ENCODE measurements around the gene NLGN1. TPM values are rescaled to one million over a fixed set of nuclear protein-coding genes. Genes with fewer than 3 reads are reported as not detected.

Gene NLGN1
- total and polyA plus RNA-seq, 2 of the 8 experiments (the other 6 are each of a cell fraction or from before 2014, with no cell fraction given), result 7.8 to 14.8 TPM

DNA sequence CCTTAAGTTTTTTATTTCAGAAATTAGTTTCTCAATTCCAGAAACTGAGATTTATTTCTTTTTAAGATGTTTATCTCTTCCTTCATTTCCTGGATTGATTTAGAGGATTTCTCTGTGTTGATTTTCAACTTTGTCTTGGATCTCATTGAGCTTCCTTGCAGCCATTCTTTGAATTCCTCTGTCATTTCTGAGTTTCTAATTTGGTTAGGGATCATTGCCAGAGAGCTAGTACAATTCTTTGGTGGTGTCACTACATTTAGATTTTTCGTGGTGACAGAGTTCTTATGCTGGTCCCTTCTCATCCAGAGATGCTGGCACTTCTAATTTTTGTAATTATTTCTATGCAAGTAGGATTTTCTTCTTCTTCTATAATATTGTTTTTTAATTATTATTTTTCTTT, 770.5 kb downstream of the NLGN1 start (continued):
- no peak for TF ChIP-seq CHD7 (IDR thresholded peaks at IDR 0.05; ENCODE audit: insufficient replicate concordance, low read length)
- no peak for TF ChIP-seq FOSL1 (IDR thresholded peaks at IDR 0.05; ENCODE audit: insufficient read depth, low read depth, low read length)
- no peak for TF ChIP-seq SIRT6 (IDR thresholded peaks at IDR 0.05; ENCODE audit: low read length)
- TF ChIP-seq KDM5A (IDR thresholded peaks at IDR 0.05; ENCODE audit: low read length), result no peak
- TF ChIP-seq CBX8 (IDR thresholded peaks at IDR 0.05; ENCODE audit: borderline replicate concordance, low read depth, low read length), result no peak
